GM23338 (cell line): ENCODE results near the gene MAVS. TPM values are rescaled to one million over a fixed set of nuclear protein-coding genes. Genes with fewer than 3 reads are reported as not detected.

Experiments used
- ATAC-seq: fragments of 200-7000 bp; cut with Tn5 transposase; 3 replicates; pipeline ENCODE4 v1.9.1; 2020
- DNase-seq: peaks from one replicate; pipeline ENCODE4 v3.0.0-alpha.2; 2015; ENCODE audit warnings: low spot score
- H2AFZ ChIP-seq: fragments of 200-600 bp; sonication (generic); 2 replicates; pipeline ENCODE4 v1.8.0; 2016; ENCODE audit warnings: antibody characterized with exemption, mild to moderate bottlenecking, moderate library complexity
- H3F3A ChIP-seq: fragments of 200-600 bp; sonication (generic); replicated peaks from 2 replicates; pipeline ENCODE4 v1.8.0; 2017; ENCODE audit warnings: antibody characterized with exemption, mixed run types, low read depth
- H3K27ac ChIP-seq: fragments of 200-600 bp; sonication (generic); 2 replicates; pipeline ENCODE4 v1.6.1; 2016; ENCODE audit warnings: low read depth
- H3K27me3 ChIP-seq: fragments of 200-600 bp; sonication (generic); 2 replicates; pipeline ENCODE4 v1.8.0; 2016; ENCODE audit warnings: mild to moderate bottlenecking, mixed run types, moderate library complexity; ENCODE audit not compliant: insufficient read depth
- H3K36me3 ChIP-seq: fragments of 200-600 bp; sonication (generic); 2 replicates; pipeline ENCODE4 v1.8.0; 2016; ENCODE audit warnings: mild to moderate bottlenecking; ENCODE audit not compliant: insufficient read depth
- H3K4me1 ChIP-seq: fragments of 200-600 bp; sonication (generic); 2 replicates; pipeline ENCODE4 v1.8.0; 2016; ENCODE audit warnings: mild to moderate bottlenecking, moderate library complexity; ENCODE audit not compliant: insufficient read depth
- H3K4me2 ChIP-seq: fragments of 200-600 bp; sonication (generic); 2 replicates; pipeline ENCODE4 v1.7.1; 2017; ENCODE audit warnings: mixed run types
- H3K4me3 ChIP-seq: fragments of 200-600 bp; sonication (generic); 2 replicates; pipeline ENCODE4 v1.6.1; 2016; ENCODE audit warnings: mixed run types
- H3K79me2 ChIP-seq: fragments of 200-600 bp; sonication (generic); replicated peaks from 2 replicates; pipeline ENCODE4 v1.8.0; 2017; ENCODE audit warnings: mild to moderate bottlenecking; ENCODE audit not compliant: insufficient read depth
- H3K9me2 ChIP-seq: fragments of 200-600 bp; sonication (generic); 2 replicates; pipeline ENCODE4 v1.8.0; 2017; ENCODE audit not compliant: insufficient read depth
- H4K20me1 ChIP-seq: fragments of 200-600 bp; sonication (generic); replicated peaks from 2 replicates; pipeline ENCODE4 v1.8.0; 2017; ENCODE audit warnings: mild to moderate bottlenecking; ENCODE audit not compliant: insufficient read depth
- H3K27ac Mint-ChIP-seq: 2 replicates; pipeline ENCODE4 v1.8.0; 2020; ENCODE audit warnings: inconsistent platforms, mild to moderate bottlenecking, moderate library complexity, mixed read lengths
- H3K27me3 Mint-ChIP-seq: 3 replicates; pipeline ENCODE4 v1.8.0; 2022; ENCODE audit warnings: low read depth, mild to moderate bottlenecking, moderate library complexity, mixed read lengths, inconsistent platforms; ENCODE audit not compliant: insufficient read depth, poor library complexity
- H3K36me3 Mint-ChIP-seq: 3 replicates; pipeline ENCODE4 v1.8.0; 2021; ENCODE audit warnings: low read depth, mild to moderate bottlenecking, inconsistent platforms, moderate library complexity, mixed read lengths
- H3K4me1 Mint-ChIP-seq: 3 replicates; pipeline ENCODE4 v1.8.0; 2020; ENCODE audit warnings: mild to moderate bottlenecking, inconsistent platforms, mixed read lengths
- H3K4me3 Mint-ChIP-seq: 3 replicates; pipeline ENCODE4 v1.8.0; 2021; ENCODE audit warnings: moderate library complexity, mild to moderate bottlenecking, inconsistent platforms, mixed read lengths
- H3K9me3 Mint-ChIP-seq: 3 replicates; pipeline ENCODE4 v1.8.0; 2020; ENCODE audit warnings: moderate library complexity, mild to moderate bottlenecking, inconsistent platforms, mixed read lengths
- CREB1 ChIP-seq: fragments of 250-450 bp; sonication (Bioruptor Pico); IDR thresholded peaks from 2 replicates; pipeline ENCODE4 v1.5.0; 2020; ENCODE audit warnings: low read depth, mild to moderate bottlenecking, moderate library complexity
- CTCF ChIP-seq, 2 experiments: fragments of 200-600 bp in 1 of 2; sonication (generic) in 1 of 2; conservative IDR thresholded peaks; 2 replicates each; pipeline versions ENCODE4 v1.5.1 to v1.6.1; 2016 to 2017; ENCODE audit warnings: antibody characterized with exemption in 2 of 2, low read depth in 2 of 2, mild to moderate bottlenecking in 2 of 2, moderate library complexity in 1 of 2
- ETS1 ChIP-seq: IDR thresholded peaks from 2 replicates; pipeline ENCODE4 v1.6.1; 2016; ENCODE audit warnings: antibody characterized with exemption
- NANOG ChIP-seq: IDR thresholded peaks from 2 replicates; pipeline ENCODE4 v1.6.1; 2016; ENCODE audit warnings: antibody characterized with exemption, borderline replicate concordance
- POLR2AphosphoS5 ChIP-seq: IDR thresholded peaks from 2 replicates; pipeline ENCODE4 v1.6.1; 2016; ENCODE audit warnings: antibody characterized with exemption, low read depth
- REST ChIP-seq: IDR thresholded peaks from one replicate; pipeline ENCODE4 v1.6.1; 2018; ENCODE audit warnings: antibody characterized with exemption; ENCODE audit not compliant: unreplicated experiment
- STAT1 ChIP-seq: IDR thresholded peaks from one replicate; pipeline ENCODE4 v1.6.1; 2016; ENCODE audit warnings: antibody characterized with exemption; ENCODE audit not compliant: unreplicated experiment
- ZNF114 ChIP-seq: fragments of 250-450 bp; sonication (Bioruptor Pico); IDR thresholded peaks from 2 replicates; pipeline ENCODE4 v1.5.0; 2020; ENCODE audit warnings: mild to moderate bottlenecking, moderate library complexity
- ZNF331 ChIP-seq: fragments of 250-450 bp; sonication (Bioruptor Pico); IDR thresholded peaks from 2 replicates; pipeline ENCODE4 v1.5.0; 2020; ENCODE audit warnings: low read depth, mild to moderate bottlenecking, moderate library complexity
- polyA plus RNA-seq: library from polyadenylated mRNA; unstranded; fragments of >200 nt; fragmentation: Nextera tagmentation; extraction: Ambion mirVana; gene quantifications from 2 replicates; pipeline ENCODE4 v1.2.1, GENCODE V29; 2016
- total RNA-seq: library from RNA; depleted of rRNA; stranded (reverse); fragments of >200 nt; shearing (Covaris generic); gene quantifications from 2 replicates; pipeline ENCODE4 v1.2.3, GENCODE V29; 2014

MAVS gene
- total and polyA plus RNA-seq, 2 experiments from 2014 or later: 5.2 to 21.8 TPM

- H3K9me3 Mint-ChIP-seq: 0 out of 3 replicates have a peak, but pooled peaks cover 2% of the 10 kb centered on the region
- ATAC-seq: no peak
- H4K20me1 ChIP-seq: peaks cover 55% of the 10 kb centered on the region
These were observed 44.6 kb downstream of the MAVS start for GRCh38 chr20:3890999-3891929.

GRCh38 chr20:3894796-3895195, 48.2 kb downstream of the MAVS start:
- H3K9me2 ChIP-seq: no peaks in the 10 kb centered on the region
- no peaks in the 10 kb centered on the region for H3K27me3 ChIP-seq
- DNase-seq (no peak), ATAC-seq (no peak)
- no peak overlapping the region for H3K4me2 ChIP-seq
- peak overlapping the region; percentile 7; the same call in 1 of the 3 replicates for H3K4me3 Mint-ChIP-seq
- H3K27me3 Mint-ChIP-seq: peaks cover 14% of the 10 kb centered on the region
- H3K4me3 ChIP-seq: no peak overlapping the region
- peaks cover 90% of the 10 kb centered on the region for H4K20me1 ChIP-seq
- H3K4me1 ChIP-seq: peaks cover 50% of the 10 kb centered on the region
- 0 out of 2 replicates have a peak, but pooled peaks cover 7% of the 10 kb centered on the region for H3F3A ChIP-seq
- H3K4me1 Mint-ChIP-seq: peaks cover 42% of the 10 kb centered on the region
- peaks cover 66% of the 10 kb centered on the region for H3K36me3 Mint-ChIP-seq
- 0 out of 2 replicates have a peak, but pooled peaks cover 7% of the 10 kb centered on the region for H3K36me3 ChIP-seq
- H3K79me2 ChIP-seq: peaks cover 100% of the 10 kb centered on the region
- no peak overlapping the region for H2AFZ ChIP-seq
- H3K27ac ChIP-seq: no peak overlapping the region
- H3K27ac Mint-ChIP-seq: no peak overlapping the region
- H3K9me3 Mint-ChIP-seq: 0 out of 3 replicates have a peak, but pooled peaks cover 2% of the 10 kb centered on the region
- no peak for TF ChIP-seq CREB1 (CRISPR knock-in tag)
- TF ChIP-seq REST: no peak
- no peak for TF ChIP-seq STAT1
- TF ChIP-seq NANOG: no peak
- TF ChIP-seq ZNF331: no peak
- no peak for TF ChIP-seq ZNF114 (CRISPR knock-in tag)
- TF ChIP-seq CTCF (conservative IDR thresholded peaks at IDR 0.05; ENCODE audit: low read depth in 2 of 2): no peak

More at GRCh38 chr20:3890999-3891929, 44.6 kb downstream of the MAVS start:
- no peaks in the 10 kb centered on the region for H3K9me2 ChIP-seq
- no peaks in the 10 kb centered on the region for H3K36me3 ChIP-seq
- Mint-ChIP-seq H3K27me3 (peaks cover 19% of the 10 kb centered on the region), H3K27ac (peak overlapping the region; percentile 90), H3K36me3 (peaks cover 58% of the 10 kb centered on the region), H3K4me3 (peak overlapping the region; percentile 99), H3K4me1 (peaks cover 45% of the 10 kb centered on the region)
- H3K79me2 ChIP-seq: peaks cover 85% of the 10 kb centered on the region
- no peak for DNase-seq
- no peak overlapping the region for H2AFZ ChIP-seq
- no peaks in the 10 kb centered on the region for H3F3A ChIP-seq
- TF ChIP-seq CREB1 (CRISPR knock-in tag): no peak
- no peak for TF ChIP-seq ETS1
- TF ChIP-seq POLR2AphosphoS5: no peak
- TF ChIP-seq ZNF331: no peak
- TF ChIP-seq CTCF (conservative IDR thresholded peaks at IDR 0.05; ENCODE audit: low read depth in 2 of 2): no peak
- H3K27ac ChIP-seq: peak overlapping the region; percentile 93; the same call in 1 of the 2 replicates
- H3K4me3 ChIP-seq: peak overlapping the region; percentile 92
- H3K4me1 ChIP-seq: peaks cover 47% of the 10 kb centered on the region
- peak overlapping the region; percentile 88 for H3K4me2 ChIP-seq
- H3K27me3 ChIP-seq: no peaks in the 10 kb centered on the region
